ENCODE results near the gene CEACAM5.

DNA sequence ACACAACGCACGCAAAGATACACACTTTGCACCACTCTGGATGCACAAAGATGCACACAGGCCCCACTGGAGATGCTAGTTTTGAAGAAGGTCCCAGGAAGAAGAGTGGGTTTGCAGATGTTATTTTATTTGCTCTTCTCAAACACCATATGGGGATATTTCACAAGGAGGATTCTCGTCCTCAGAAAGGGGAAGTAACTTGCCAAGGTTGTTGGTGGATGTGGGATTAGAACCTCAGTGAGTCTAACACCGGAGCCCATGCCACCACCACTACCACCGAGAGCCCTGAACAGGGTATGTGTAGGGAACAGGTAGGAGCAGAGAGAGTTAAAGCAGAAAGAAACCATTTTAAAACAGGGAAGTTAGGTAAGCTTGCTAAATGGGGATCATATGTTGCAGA is 37.3 kb downstream of the CEACAM5 start:
- TF ChIP-seq, protein P1, sequence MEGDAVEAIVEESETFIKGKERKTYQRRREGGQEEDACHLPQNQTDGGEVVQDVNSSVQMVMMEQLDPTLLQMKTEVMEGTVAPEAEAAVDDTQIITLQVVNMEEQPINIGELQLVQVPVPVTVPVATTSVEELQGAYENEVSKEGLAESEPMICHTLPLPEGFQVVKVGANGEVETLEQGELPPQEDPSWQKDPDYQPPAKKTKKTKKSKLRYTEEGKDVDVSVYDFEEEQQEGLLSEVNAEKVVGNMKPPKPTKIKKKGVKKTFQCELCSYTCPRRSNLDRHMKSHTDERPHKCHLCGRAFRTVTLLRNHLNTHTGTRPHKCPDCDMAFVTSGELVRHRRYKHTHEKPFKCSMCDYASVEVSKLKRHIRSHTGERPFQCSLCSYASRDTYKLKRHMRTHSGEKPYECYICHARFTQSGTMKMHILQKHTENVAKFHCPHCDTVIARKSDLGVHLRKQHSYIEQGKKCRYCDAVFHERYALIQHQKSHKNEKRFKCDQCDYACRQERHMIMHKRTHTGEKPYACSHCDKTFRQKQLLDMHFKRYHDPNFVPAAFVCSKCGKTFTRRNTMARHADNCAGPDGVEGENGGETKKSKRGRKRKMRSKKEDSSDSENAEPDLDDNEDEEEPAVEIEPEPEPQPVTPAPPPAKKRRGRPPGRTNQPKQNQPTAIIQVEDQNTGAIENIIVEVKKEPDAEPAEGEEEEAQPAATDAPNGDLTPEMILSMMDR (IDR thresholded peaks at IDR 0.05): no peak
- TF ChIP-seq POLR2AphosphoS5 (IDR thresholded peaks at IDR 0.05) (no peak), POLR2A (IDR thresholded peaks at IDR 0.05) (no peak)
